ENCODE results near the gene RAPH1. TPM values are rescaled to one million over a fixed set of nuclear protein-coding genes. Genes with fewer than 3 reads are reported as not detected.

RAPH1 gene
- polyA plus RNA-seq, 1 donor (not counting 4 experiments of a cell fraction or from before 2014, with no cell fraction given), result 2.9 TPM

- H3K27ac ChIP-seq (ENCODE audit: control insufficient read depth, insufficient read depth, low read length), result no peak overlapping the region
- H3K4me1 ChIP-seq (ENCODE audit: control insufficient read depth, extremely low read depth, insufficient read depth, low read length), result peaks cover 32% of the 10 kb centered on the region
- no peaks in the 10 kb centered on the region for H4K20me1 ChIP-seq (ENCODE audit: control insufficient read depth, extremely low read depth, insufficient read depth, low read length)
- no peaks in the 10 kb centered on the region for H3K36me3 ChIP-seq (ENCODE audit: control insufficient read depth in 2 of 2, extremely low read depth in 1 of 2, insufficient read depth in 2 of 2, low read length in 2 of 2)
- H3K9me3 ChIP-seq (ENCODE audit: control insufficient read depth, low read depth, low read length), result no peaks in the 10 kb centered on the region
- H3K79me2 ChIP-seq (ENCODE audit: control insufficient read depth, insufficient read depth, low read length), result no peaks in the 10 kb centered on the region
- dilution Hi-C loops (cut with MboI; ENCODE audit: extremely low pct_ligation_motif_present, low sequenced_read_pairs), result no loop called here
- no peak overlapping the region for H3K4me2 ChIP-seq (ENCODE audit: control insufficient read depth, extremely low read depth, insufficient read depth, low read depth, low read length)
- no peak overlapping the region for H3K9ac ChIP-seq (ENCODE audit: control insufficient read depth, extremely low read depth, insufficient read depth, low read length)
- H3K4me3 ChIP-seq (ENCODE audit: control insufficient read depth in 2 of 3, extremely low read depth in 1 of 3, insufficient read depth in 2 of 3, low read depth in 1 of 3, low read length in 3 of 3), result no peak overlapping the region
- FAIRE-seq, result no peak
- TF ChIP-seq CTCF (optimal IDR thresholded peaks at IDR 0.05 in 1 of 3, IDR thresholded peaks at IDR 0.05 in 1 of 3, conservative IDR thresholded peaks at IDR 0.05 in 1 of 3; ENCODE audit: extremely low read depth in 1 of 3, insufficient read depth in 2 of 3, low read length in 3 of 3) (no peak), EZH2 (IDR thresholded peaks at IDR 0.05; ENCODE audit: low read length) (no peak)
- no peaks in the 10 kb centered on the region for H3K9me1 ChIP-seq (ENCODE audit: control insufficient read depth, extremely low read depth, insufficient read depth, low read length)
- H3K27me3 ChIP-seq (ENCODE audit: control insufficient read depth, extremely low read depth, insufficient read depth, low read length), result no peaks in the 10 kb centered on the region
- H2AFZ ChIP-seq (ENCODE audit: control insufficient read depth, low read length), result no peak overlapping the region
- no peak for DNase-seq (ENCODE audit: low read depth, low spot score)
Observed at GRCh38 chr2:203583701-203584100, 48.6 kb upstream of the RAPH1 start.

GRCh38 chr2:203583084-203583695 is 48.1 kb upstream of the RAPH1 start:
- no peaks in the 10 kb centered on the region for H4K20me1 ChIP-seq (ENCODE audit: control insufficient read depth, extremely low read depth, insufficient read depth, low read length)
- dilution Hi-C loops (cut with MboI; ENCODE audit: extremely low pct_ligation_motif_present, low sequenced_read_pairs), result no loop called here
- TF ChIP-seq EZH2 (IDR thresholded peaks at IDR 0.05; ENCODE audit: low read length) (no peak), CTCF (optimal IDR thresholded peaks at IDR 0.05 in 1 of 3, IDR thresholded peaks at IDR 0.05 in 1 of 3, conservative IDR thresholded peaks at IDR 0.05 in 1 of 3; ENCODE audit: extremely low read depth in 1 of 3, insufficient read depth in 2 of 3, low read length in 3 of 3) (no peak)
- no peaks in the 10 kb centered on the region for H3K79me2 ChIP-seq (ENCODE audit: control insufficient read depth, insufficient read depth, low read length)
- no peaks in the 10 kb centered on the region for H3K9me3 ChIP-seq (ENCODE audit: control insufficient read depth, low read depth, low read length)
- no peaks in the 10 kb centered on the region for H3K27me3 ChIP-seq (ENCODE audit: control insufficient read depth, extremely low read depth, insufficient read depth, low read length)
- H3K4me3 ChIP-seq (ENCODE audit: control insufficient read depth in 2 of 3, extremely low read depth in 1 of 3, insufficient read depth in 2 of 3, low read depth in 1 of 3, low read length in 3 of 3), result no peak overlapping the region
- H3K4me1 ChIP-seq (ENCODE audit: control insufficient read depth, extremely low read depth, insufficient read depth, low read length), result peaks cover 37% of the 10 kb centered on the region
- no peak for DNase-seq (ENCODE audit: low read depth, low spot score)
- no peak overlapping the region for H3K9ac ChIP-seq (ENCODE audit: control insufficient read depth, extremely low read depth, insufficient read depth, low read length)
- H3K27ac ChIP-seq (ENCODE audit: control insufficient read depth, insufficient read depth, low read length), result no peak overlapping the region
- H3K36me3 ChIP-seq (ENCODE audit: control insufficient read depth in 2 of 2, extremely low read depth in 1 of 2, insufficient read depth in 2 of 2, low read length in 2 of 2), result no peaks in the 10 kb centered on the region
- FAIRE-seq, result no peak
- H2AFZ ChIP-seq (ENCODE audit: control insufficient read depth, low read length), result no peak overlapping the region
- no peak overlapping the region for H3K4me2 ChIP-seq (ENCODE audit: control insufficient read depth, extremely low read depth, insufficient read depth, low read depth, low read length)
- no peaks in the 10 kb centered on the region for H3K9me1 ChIP-seq (ENCODE audit: control insufficient read depth, extremely low read depth, insufficient read depth, low read length)
